Uterus (tissue), 2 donors: Measurements from ENCODE around the gene ZNF32.

Experiments used
- POLR2A ChIP-seq, 2 donors: fragments of 450-650 bp; IDR thresholded peaks; one replicate each; pipeline ENCODE4 v1.6.1; 2016; ENCODE audit warnings: antibody characterized with exemption in 2 of 2, mild to moderate bottlenecking in 1 of 2, moderate library complexity in 1 of 2
- TF ChIP-seq, protein P1 (sequence below), 4 experiments: fragments of 200-600 bp in 2 of 4; fragments of 450-650 bp in 2 of 4; sonication (generic) in 2 of 4; IDR thresholded peaks; one replicate each; pipeline ENCODE4 v1.5.1; 2016 to 2019; ENCODE audit warnings: antibody characterized with exemption in 4 of 4, mild to moderate bottlenecking in 2 of 4, moderate library complexity in 1 of 4

- TF ChIP-seq POLR2A (IDR thresholded peaks at IDR 0.05), result no peak
- TF ChIP-seq, protein P1, sequence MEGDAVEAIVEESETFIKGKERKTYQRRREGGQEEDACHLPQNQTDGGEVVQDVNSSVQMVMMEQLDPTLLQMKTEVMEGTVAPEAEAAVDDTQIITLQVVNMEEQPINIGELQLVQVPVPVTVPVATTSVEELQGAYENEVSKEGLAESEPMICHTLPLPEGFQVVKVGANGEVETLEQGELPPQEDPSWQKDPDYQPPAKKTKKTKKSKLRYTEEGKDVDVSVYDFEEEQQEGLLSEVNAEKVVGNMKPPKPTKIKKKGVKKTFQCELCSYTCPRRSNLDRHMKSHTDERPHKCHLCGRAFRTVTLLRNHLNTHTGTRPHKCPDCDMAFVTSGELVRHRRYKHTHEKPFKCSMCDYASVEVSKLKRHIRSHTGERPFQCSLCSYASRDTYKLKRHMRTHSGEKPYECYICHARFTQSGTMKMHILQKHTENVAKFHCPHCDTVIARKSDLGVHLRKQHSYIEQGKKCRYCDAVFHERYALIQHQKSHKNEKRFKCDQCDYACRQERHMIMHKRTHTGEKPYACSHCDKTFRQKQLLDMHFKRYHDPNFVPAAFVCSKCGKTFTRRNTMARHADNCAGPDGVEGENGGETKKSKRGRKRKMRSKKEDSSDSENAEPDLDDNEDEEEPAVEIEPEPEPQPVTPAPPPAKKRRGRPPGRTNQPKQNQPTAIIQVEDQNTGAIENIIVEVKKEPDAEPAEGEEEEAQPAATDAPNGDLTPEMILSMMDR (IDR thresholded peaks at IDR 0.05), result no peak
Measured at GRCh38 chr10:43682956-43683355, 34.3 kb upstream of the ZNF32 start.
